Stomach (tissue), 4 donors: Measurements from ENCODE around the gene ZNF385C.

Source experiments
- EP300 ChIP-seq: sonication (generic); formaldehyde crosslinking; IDR thresholded peaks from one replicate; pipeline ENCODE4 v1.6.1; 2017; ENCODE audit warnings: antibody characterized with exemption
- POLR2A ChIP-seq, 4 donors: fragments of 450-650 bp; IDR thresholded peaks; one replicate each; pipeline ENCODE4 v1.6.1; 2016; ENCODE audit warnings: antibody characterized with exemption in 4 of 4, control low read depth in 2 of 4, mild to moderate bottlenecking in 1 of 4, moderate library complexity in 1 of 4
- TF ChIP-seq, protein P1 (sequence below), 7 experiments: fragments of 450-650 bp in 4 of 7; fragments of 200-600 bp in 3 of 7; sonication (generic) in 3 of 7; IDR thresholded peaks; one replicate each; pipeline ENCODE4 v1.5.1; 2016 to 2019; ENCODE audit warnings: antibody characterized with exemption in 7 of 7, control low read depth in 2 of 7, mild to moderate bottlenecking in 1 of 7

DNA sequence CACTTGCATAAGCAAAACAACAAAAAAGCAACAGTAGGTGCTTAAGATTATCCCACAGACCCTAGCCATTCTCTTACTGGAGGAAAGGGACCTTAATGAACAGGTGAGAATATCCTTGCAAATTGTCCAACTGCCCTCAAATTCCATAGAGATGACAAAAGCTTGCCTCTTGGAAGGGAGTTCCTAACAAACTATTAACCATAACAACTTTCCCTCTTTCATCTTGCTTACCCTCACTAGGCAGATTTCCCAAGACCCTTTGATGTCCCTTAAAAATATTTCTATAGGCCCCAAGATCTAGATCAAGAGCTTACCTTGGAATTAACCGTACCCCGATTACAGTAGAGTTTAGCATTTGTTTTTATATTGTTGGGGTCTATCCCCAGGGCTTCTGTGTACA lies 109.9 kb downstream of the ZNF385C start:
- TF ChIP-seq, protein P1, sequence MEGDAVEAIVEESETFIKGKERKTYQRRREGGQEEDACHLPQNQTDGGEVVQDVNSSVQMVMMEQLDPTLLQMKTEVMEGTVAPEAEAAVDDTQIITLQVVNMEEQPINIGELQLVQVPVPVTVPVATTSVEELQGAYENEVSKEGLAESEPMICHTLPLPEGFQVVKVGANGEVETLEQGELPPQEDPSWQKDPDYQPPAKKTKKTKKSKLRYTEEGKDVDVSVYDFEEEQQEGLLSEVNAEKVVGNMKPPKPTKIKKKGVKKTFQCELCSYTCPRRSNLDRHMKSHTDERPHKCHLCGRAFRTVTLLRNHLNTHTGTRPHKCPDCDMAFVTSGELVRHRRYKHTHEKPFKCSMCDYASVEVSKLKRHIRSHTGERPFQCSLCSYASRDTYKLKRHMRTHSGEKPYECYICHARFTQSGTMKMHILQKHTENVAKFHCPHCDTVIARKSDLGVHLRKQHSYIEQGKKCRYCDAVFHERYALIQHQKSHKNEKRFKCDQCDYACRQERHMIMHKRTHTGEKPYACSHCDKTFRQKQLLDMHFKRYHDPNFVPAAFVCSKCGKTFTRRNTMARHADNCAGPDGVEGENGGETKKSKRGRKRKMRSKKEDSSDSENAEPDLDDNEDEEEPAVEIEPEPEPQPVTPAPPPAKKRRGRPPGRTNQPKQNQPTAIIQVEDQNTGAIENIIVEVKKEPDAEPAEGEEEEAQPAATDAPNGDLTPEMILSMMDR (IDR thresholded peaks at IDR 0.05) = no peak
- TF ChIP-seq POLR2A (IDR thresholded peaks at IDR 0.05) (no peak), EP300 (no peak)
